Fibroblast of skin of left quadriceps (primary cell): ENCODE measurements around the gene OSGEP.

Experiments used
- DNase-seq, 2 experiments: peaks; one replicate each; pipeline ENCODE4 v3.0.0-alpha.2; 2013; ENCODE audit warnings: low read depth in 2 of 2

Gene OSGEP

GRCh38 chr14:20434701-20435581 is 19.7 kb downstream of the OSGEP start:
- DNase-seq: no peak

DNA sequence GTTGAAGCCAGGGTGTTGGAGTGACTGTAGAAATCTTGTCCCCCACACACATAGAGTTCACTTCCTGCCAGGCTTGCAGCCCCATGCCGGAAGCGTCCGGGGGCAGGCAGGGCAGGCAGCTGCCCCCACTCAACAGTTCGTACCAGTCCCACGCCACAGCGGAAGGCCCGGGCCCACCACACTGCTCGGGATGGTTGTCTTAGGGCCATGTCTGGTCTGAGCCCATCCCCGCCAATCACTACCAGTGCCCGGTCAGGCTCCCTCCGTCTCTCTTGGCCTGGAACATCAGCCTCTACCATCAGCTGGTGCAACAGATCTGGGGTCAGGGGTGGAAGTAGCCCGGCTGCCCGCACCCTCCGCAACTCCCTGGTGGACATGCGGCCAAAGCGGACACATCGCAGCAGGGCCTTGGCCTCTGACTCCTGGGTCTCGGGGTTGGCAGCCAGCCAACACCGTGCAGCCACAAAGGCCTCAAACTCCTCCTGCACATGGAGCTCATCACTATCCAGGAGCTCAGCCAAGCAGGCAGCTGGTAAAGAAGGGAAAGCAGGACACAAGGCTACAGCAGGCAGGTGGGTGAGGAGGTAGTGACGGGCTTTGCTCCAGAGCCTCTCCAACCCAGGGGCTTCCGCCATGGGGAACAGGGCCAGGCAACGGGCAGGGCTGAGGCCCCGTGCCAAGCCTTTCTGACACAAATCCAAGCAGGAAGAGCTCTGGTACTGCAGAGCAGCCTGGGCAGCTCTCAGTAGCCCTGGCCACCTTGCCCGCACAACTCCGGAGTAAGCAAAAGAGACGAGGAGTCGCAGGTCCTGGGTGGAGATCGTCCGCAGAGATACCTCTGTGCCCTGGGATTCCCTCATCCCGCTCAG is 24.6 kb downstream of the OSGEP start:
- DNase-seq: no peak

GRCh38 chr14:20428802-20429201 is 25.8 kb downstream of the OSGEP start:
- no peak for DNase-seq

DNA sequence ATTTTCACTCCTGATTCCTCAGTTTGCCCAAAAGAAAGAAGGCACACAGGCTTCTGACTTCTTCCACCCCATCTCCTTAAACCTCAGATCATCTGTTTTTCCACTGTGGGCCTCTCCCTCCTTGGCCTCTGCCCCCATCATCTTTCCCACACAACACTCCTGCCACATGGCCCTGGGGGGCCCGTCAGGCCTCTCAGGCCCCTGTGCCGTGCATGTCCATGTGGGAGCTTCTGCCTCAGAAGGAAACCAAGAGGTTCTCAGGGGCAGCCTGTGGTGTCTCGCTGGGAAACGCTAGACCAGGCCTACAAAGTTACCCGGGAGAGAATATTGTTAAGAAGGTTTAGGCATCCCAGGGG is 26.6 kb downstream of the OSGEP start:
- no peak for DNase-seq

- DNase-seq: peak in 1 of 2 experiments; percentile 12
Observed at GRCh38 chr14:20427231-20428009, 27.2 kb downstream of the OSGEP start.

DNA sequence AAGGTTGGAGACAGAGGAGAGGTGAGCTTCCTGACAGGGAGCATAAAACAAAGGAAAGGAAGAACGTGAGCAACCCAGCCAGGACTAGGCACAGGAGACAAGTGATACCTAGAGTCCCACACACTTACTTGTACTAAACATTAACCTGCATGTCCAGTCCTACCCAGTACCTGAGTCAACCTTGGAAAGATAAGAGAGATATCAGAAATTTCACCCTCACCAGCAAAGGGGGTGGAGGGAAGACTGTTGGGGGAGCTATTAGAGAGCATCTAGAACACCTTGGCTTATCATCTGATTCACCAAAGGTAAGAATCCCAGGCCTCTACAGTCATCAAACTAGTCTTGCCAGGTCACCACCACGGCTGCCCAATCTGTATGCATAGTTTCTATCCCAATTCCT is 29.8 kb downstream of the OSGEP start:
- DNase-seq: no peak

- no peak for DNase-seq
Observed at GRCh38 chr14:20422886-20423285, 31.7 kb downstream of the OSGEP start.

GRCh38 chr14:20421267-20421666 is 33.3 kb downstream of the OSGEP start:
- no peak for DNase-seq

GRCh38 chr14:20419419-20419818 is 35.2 kb downstream of the OSGEP start:
- no peak for DNase-seq

DNA sequence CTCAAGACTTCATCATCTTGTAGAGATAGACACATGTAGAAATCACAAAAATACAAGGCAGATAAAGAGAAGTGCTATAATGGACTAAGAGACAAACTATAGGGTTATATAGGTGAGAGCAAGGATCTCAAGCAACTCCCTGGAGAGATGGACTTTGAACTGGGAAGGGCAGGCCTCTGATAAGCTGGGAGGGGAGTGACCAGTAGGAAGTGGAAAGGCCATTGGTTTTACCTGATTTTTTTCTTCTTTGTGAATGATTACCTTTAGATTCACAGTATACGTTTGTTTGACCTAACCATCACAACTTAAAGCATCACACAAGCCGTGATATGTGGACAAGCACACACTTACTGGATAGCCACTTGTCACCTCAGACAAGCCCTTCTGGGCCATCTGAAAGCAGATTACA is 36.1 kb downstream of the OSGEP start:
- no peak for DNase-seq

GRCh38 chr14:20417250-20418186 is 37.1 kb downstream of the OSGEP start:
- no peak for DNase-seq

DNA sequence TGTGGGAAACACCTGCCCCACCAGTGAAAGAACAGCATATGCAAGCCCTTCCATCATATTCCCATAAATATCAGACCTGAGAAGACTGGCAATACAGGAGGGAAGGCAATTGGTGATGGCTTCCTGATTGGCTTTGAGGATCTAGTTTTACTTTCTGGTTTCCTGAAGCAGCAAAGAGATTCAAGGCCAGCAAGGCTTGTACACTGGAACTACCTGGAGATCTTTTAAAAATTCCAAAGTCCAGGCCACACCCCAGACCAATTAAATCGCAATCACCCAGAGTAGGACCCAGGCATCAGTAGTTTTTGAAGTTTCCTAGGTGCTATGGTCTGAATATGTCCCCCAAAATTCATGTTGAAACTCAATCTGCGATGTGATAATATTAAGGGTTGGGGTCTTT is 38.4 kb downstream of the OSGEP start:
- no peak for DNase-seq

DNA sequence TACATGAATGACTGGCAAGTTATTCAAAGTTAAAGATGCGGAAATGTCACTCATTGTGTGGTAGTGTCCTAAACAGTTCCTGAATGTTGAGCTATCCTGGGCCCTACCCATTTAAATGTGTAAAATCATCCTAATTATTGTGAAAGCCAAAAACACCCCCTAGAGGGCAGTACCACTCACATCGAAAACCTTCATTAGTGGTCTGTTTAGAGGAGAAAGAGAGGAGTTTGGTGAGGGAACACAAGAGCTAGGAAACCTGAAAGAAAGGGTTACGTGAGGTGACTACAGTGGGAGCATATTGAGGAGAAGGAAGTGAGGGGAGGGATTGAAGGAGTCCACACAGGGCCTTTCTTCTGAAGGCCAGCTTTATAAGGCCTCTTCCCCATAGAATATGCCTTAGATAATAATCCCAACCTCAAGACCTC is 38.8 kb downstream of the OSGEP start:
- DNase-seq: peak; percentile 27 to 29

GRCh38 chr14:20413744-20414082 is 40.9 kb downstream of the OSGEP start:
- DNase-seq: no peak

DNA sequence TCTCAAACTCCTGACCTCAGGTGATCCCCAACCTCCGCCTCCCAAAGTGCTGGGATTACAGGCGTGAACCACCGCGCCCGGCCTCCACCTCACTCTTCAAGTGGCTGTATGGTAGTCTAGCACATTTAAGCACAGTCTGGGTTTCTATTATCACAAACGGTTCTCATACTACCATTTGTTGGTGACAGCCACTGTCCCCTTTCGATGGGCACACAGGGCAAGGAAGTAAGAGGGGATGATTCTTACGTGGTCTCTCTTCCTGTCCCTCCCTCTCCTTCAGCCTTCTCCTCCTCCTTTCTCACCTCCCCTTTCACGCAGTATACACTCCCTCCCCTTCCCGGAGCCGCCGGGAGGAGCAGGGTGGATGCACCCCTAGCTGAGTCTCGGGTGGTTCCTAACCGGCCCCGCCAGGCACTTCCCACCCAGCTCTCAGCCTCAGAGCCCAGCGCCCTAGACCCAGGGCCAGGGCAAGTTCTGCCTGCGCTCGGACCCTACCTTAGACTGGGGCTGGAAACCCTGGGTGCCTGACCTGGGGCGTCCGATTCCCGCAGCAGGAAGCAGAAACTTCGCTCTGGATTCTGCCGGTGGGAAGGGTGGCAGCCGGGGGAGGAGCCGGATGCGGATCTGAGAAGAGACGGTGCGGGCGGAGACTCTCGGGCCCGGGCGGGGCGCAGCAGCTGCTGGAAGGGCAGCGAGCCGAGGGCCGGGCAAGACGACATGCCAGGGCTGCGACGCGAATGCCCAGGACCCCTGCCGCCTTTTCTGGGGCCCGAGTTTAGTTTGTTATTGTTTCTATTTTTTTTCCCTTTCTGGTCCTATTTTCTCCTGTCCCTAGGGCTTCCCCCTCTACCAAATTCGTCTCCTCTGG is 41.5 kb downstream of the OSGEP start, which contains the start of gene TEP1:
Gene TEP1, minus strand, starts transcription at position 626 of the 868 bp plus-strand sequence. CDS start 5,062 bp downstream, outside the sequence.
- peak; percentile 48 to 56 for DNase-seq

DNA sequence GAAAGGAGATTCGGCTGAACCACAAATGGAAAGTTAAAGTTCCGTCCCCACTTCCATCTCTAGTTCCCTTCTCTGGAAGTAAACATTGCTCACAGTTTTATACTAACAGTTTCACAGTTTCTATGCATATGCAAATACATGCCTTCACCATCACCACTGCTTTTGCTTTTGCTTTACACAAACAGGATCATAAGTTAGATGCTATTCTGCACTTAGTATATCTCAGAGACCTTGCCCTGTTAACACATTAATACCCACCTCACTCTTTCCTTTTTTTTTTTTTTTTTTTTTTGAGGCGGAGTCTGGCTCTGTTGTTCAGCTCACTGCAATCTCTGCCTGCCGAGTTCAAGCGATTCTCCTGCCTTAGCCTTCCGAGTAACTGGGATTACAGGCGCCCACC is 42.2 kb downstream of the OSGEP start:
- DNase-seq: no peak

GRCh38 chr14:20409226-20409625 is 45.4 kb downstream of the OSGEP start:
- peak; percentile 32 to 35 for DNase-seq

DNA sequence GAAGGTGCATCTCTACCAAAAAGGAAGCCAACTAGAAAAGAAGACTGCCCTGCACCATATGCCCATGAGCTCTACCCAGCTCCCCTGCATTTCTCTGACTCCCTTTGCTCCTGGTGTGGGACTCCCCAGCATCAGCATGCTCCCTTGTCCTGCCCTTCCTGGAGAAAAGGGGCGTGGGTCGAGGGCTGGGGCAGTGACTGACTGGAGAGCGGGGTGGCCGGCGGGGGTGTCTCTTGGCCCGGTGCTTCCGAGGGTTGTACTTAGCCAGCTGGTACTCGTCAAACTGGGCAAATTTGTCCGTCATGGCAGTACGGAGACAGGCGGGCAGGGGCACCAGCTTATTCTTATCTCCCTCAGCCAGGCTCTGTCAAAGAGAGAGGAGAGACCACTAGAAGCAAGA is 51.1 kb downstream of the OSGEP start:
- DNase-seq: no peak

DNA sequence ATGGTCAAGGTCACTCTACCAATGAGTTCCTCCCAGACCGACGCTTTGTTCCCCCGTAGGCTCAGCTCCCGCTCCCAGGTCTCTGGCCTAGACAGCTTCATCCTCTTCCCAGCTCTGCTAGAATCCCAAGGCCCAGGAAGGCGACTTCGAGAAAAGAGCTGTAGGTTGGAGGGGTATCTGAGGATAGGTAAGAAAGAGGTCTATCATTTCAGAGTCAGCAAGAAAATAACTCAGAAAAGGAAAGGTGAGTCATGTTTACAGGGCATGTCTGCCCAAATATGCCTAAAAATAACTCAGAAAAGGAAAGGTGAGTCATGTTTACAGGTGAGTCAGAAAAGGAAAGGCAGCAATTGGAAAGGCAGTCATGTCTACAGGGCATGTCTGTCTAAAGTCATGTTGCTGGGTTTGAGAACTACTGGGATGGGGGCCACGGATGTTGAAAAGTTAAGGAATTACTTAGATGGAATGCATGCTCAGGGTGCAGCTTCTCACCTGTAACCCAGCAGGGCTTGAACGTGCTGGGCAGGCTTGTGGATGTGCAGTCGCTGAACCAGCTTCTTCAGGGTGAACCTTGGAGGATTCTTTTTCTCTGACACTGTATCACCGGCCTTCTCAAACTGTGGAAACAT is 53.5 kb downstream of the OSGEP start:
- no peak for DNase-seq
